H1 (cell line): ENCODE measurements around the gene USP35. TPM values are rescaled to one million over a fixed set of nuclear protein-coding genes. Genes with fewer than 3 reads are reported as not detected.

Experiments used
- polyA plus RNA-seq, 7 experiments: library from polyadenylated mRNA; depleted of rRNA in 3 of 7; stranded (reverse) in 5 of 7; unstranded in 2 of 7; fragments of >200 nt in 5 of 7; fragments of 200-250 nt in 2 of 7; gene quantifications; 1 replicate in 5 of 7; 2 replicates in 1 of 7; 4 replicates in 1 of 7; pipeline versions ENCODE4 v1.2.1 to v1.2.3, GENCODE V29; 2011 to 2013; ENCODE audit warnings: missing spikeins in 2 of 7, mixed read lengths in 2 of 7
- total RNA-seq: library from RNA; stranded (reverse); fragmentation: NEBNext Ultra II Directional; extraction: Animal tissue kit (Norgen Biotek cat#: 25700); gene quantifications from 2 replicates; pipeline ENCODE4 v1.2.1, GENCODE V29; 2021
- TF ChIP-seq, protein P1 (sequence below): fragments of 300-600 bp; sonication (generic); IDR thresholded peaks from 2 replicates; pipeline ENCODE4 v1.7.1; 2012; ENCODE audit warnings: low read length, moderate library complexity, mild to moderate bottlenecking, inconsistent platforms; ENCODE audit not compliant: insufficient replicate concordance

Gene USP35
- total and polyA plus RNA-seq, 2 of the 8 experiments (the other 6 are each of a cell fraction or from before 2014, with no cell fraction given): 4.6 to 6.8 TPM

GRCh38 chr11:78209478-78209877 is 20.8 kb downstream of the USP35 start (continued):
- TF ChIP-seq, protein P1, sequence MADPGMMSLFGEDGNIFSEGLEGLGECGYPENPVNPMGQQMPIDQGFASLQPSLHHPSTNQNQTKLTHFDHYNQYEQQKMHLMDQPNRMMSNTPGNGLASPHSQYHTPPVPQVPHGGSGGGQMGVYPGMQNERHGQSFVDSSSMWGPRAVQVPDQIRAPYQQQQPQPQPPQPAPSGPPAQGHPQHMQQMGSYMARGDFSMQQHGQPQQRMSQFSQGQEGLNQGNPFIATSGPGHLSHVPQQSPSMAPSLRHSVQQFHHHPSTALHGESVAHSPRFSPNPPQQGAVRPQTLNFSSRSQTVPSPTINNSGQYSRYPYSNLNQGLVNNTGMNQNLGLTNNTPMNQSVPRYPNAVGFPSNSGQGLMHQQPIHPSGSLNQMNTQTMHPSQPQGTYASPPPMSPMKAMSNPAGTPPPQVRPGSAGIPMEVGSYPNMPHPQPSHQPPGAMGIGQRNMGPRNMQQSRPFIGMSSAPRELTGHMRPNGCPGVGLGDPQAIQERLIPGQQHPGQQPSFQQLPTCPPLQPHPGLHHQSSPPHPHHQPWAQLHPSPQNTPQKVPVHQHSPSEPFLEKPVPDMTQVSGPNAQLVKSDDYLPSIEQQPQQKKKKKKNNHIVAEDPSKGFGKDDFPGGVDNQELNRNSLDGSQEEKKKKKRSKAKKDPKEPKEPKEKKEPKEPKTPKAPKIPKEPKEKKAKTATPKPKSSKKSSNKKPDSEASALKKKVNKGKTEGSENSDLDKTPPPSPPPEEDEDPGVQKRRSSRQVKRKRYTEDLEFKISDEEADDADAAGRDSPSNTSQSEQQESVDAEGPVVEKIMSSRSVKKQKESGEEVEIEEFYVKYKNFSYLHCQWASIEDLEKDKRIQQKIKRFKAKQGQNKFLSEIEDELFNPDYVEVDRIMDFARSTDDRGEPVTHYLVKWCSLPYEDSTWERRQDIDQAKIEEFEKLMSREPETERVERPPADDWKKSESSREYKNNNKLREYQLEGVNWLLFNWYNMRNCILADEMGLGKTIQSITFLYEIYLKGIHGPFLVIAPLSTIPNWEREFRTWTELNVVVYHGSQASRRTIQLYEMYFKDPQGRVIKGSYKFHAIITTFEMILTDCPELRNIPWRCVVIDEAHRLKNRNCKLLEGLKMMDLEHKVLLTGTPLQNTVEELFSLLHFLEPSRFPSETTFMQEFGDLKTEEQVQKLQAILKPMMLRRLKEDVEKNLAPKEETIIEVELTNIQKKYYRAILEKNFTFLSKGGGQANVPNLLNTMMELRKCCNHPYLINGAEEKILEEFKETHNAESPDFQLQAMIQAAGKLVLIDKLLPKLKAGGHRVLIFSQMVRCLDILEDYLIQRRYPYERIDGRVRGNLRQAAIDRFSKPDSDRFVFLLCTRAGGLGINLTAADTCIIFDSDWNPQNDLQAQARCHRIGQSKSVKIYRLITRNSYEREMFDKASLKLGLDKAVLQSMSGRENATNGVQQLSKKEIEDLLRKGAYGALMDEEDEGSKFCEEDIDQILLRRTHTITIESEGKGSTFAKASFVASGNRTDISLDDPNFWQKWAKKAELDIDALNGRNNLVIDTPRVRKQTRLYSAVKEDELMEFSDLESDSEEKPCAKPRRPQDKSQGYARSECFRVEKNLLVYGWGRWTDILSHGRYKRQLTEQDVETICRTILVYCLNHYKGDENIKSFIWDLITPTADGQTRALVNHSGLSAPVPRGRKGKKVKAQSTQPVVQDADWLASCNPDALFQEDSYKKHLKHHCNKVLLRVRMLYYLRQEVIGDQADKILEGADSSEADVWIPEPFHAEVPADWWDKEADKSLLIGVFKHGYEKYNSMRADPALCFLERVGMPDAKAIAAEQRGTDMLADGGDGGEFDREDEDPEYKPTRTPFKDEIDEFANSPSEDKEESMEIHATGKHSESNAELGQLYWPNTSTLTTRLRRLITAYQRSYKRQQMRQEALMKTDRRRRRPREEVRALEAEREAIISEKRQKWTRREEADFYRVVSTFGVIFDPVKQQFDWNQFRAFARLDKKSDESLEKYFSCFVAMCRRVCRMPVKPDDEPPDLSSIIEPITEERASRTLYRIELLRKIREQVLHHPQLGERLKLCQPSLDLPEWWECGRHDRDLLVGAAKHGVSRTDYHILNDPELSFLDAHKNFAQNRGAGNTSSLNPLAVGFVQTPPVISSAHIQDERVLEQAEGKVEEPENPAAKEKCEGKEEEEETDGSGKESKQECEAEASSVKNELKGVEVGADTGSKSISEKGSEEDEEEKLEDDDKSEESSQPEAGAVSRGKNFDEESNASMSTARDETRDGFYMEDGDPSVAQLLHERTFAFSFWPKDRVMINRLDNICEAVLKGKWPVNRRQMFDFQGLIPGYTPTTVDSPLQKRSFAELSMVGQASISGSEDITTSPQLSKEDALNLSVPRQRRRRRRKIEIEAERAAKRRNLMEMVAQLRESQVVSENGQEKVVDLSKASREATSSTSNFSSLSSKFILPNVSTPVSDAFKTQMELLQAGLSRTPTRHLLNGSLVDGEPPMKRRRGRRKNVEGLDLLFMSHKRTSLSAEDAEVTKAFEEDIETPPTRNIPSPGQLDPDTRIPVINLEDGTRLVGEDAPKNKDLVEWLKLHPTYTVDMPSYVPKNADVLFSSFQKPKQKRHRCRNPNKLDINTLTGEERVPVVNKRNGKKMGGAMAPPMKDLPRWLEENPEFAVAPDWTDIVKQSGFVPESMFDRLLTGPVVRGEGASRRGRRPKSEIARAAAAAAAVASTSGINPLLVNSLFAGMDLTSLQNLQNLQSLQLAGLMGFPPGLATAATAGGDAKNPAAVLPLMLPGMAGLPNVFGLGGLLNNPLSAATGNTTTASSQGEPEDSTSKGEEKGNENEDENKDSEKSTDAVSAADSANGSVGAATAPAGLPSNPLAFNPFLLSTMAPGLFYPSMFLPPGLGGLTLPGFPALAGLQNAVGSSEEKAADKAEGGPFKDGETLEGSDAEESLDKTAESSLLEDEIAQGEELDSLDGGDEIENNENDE: no peak
- TF ChIP-seq, all 59 proteins: peak for 0
